Middle frontal gyrus (tissue), 1 donor: ENCODE measurements around the gene ARVCF.

ENCODE experiments used
- DNase-seq: peaks from one replicate; pipeline ENCODE4 v3.0.0-alpha.2; 2015; ENCODE audit warnings: low spot score; ENCODE audit errors: extremely low spot score

The ARVCF gene

GRCh38 chr22:20054034-20054427 is 37.4 kb upstream of the ARVCF start:
- DNase-seq: no peak

GRCh38 chr22:20053407-20054033 is 36.9 kb upstream of the ARVCF start:
- DNase-seq: no peak

DNA sequence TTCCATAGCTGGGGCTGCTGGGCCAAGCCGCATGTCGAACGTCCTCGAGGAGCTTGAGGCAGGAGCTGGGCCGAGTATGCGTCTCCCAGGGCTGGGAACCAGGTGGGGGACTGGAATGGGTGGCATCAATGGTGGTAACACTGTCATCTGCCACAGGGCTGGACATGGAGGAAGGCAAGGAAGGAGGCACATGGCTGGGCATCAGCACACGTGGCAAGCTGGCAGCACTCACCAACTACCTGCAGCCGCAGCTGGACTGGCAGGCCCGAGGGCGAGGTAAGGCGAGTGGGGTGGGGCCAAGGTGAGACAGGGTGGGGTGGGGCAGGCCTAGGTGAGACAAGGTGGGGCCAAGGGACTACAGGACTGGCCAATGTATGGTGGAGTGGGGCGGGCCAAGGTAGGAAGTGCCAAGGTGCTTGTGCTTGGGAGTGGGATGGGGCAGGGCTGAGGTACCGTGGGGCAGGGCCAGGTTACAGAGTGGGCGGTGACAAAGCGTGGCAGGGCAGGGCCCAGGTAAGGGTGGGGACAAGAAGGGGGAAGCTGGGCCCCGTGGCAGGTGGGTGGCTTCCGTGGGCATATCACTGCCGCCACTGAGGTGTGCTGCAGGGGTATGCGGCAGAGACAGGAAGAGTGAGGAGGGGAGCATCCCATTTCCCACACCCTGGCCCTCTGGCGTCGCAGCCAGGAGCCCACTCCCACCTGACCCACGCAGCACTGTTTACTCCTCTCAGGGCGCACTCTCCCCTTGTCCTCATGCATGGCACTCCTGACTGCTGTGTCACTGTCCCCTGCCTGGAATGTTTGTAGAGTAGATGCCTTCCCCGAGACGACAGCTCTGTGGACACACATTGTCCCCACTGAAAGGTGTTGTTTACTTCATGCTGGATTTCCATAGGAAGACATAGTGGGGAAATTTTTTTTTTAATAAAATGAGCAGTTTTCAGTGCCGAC is 36.0 kb upstream of the ARVCF start:
- no peak for DNase-seq

- DNase-seq: no peak
Measured at GRCh38 chr22:20051927-20052308, 35.3 kb upstream of the ARVCF start.

DNA sequence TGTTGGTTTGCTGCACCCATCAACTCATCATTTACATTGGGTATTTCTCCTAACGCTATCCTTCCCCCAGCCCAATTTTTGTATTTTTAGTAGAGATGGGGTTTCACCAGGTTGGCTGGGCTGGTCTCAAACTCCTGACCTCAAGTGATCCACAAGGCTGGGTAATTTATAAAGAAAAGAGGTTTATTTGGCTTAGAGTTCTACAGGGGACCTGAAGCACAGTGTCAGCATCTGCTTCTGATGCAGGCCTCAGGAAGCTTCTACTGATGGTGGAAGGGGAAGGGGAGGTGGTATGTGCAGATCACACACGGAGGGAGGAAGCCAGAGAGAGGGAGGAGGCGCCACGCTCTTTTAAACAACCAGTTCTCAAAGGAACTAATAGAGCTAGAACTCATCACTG is 30.1 kb upstream of the ARVCF start:
- no peak for DNase-seq

DNA sequence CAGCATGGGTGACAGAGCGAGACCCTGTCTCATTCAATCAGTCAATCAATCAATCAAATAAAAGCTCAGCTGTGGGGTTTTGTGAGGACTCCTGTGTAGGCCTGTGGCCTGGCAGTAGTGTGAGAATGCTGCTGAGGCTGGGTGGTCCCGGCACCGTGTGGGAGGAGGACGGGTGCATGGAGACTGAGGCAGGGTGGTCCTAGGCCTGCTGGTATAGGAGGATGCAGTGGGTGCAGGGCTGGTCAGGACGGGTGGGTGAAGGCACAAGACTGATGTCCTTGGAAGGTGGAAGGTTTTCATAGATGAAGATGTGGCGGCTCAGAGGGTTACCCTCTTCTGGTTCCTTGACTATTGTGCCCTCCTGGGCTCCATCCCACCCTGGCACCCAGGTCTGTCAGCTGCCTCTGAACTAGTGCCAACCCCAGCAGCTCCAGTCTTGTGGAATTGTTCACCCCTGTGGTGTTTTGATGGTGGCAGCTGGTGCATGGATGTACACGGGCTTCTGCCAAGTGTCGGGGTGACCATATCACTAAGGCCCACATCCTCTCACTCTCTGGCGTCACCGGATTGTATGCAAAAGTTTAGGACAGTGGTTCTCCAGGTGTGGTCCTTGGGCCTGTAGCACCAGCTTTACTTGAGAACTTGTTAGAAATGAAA is 28.0 kb upstream of the ARVCF start:
- DNase-seq: no peak

DNA sequence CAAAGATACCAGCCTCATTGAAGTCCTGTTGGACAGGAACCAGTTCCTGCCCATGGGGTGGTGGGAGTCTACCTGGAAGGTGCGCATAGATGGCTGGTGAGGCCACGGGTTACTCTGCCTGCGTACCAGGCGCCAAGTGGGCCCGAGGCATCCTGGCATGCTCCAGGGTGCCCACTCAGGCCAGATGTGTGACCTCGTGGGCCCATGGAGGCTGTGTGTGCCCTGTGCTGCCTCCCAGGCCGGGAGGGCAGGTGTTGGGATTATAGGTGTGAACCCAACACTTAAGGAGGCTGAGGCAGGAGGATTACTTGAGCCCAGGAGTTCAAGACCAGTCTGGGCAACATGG is 27.3 kb upstream of the ARVCF start:
- DNase-seq: no peak

DNA sequence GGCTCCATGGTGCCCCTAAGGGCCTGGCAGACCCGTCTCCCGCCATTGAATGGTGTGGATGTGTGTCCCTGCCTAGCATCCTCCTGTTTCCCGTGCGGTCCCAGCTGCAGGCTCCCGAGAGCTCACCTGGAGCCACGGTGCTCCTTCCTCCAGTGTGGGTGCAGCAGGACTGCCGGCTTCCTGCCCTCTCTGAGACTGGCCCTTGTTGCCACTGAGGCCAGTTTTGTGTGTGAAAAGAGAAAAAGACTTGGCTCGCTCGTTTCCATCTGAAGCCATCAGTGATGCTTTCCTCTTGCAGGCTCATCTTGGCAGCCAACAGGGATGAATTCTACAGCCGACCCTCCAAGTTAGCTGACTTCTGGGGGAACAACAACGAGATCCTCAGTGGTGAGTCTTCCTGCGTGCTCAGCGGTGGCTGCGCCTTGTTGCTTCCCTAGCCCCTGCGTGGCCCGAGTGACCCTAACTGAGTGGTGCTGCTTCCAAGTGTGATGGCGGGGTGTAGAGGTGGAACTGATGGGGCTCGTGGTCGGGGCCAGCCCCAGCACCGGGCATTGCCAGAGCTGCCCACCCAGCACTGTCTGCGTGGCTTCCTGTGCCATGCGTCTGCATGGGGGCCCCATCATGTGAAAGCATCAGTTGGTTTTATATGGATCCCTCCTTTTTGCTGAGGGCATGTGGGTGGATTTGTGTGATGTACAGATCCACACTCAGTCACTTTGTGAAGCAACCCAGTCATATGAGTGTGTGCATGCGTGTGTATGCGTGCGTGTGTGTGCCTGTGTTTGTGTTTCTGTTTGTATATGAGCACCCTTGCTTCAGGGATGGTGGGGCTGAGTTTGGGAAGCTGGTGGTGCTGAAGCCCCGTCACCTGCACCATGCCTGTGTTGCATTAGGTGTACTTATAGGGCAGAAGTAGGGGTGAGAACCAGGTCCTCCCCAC is 26.7 kb upstream of the ARVCF start:
- no peak for DNase-seq

GRCh38 chr22:20040327-20041200 is 23.9 kb upstream of the ARVCF start:
- no peak for DNase-seq

- DNase-seq: no peak
Measured at GRCh38 chr22:20039683-20040325, 23.2 kb upstream of the ARVCF start.

GRCh38 chr22:20038574-20038973 is 22.0 kb upstream of the ARVCF start:
- no peak for DNase-seq

GRCh38 chr22:20037419-20037818 is 20.8 kb upstream of the ARVCF start:
- no peak for DNase-seq

- no peak for DNase-seq
Measured at GRCh38 chr22:20036535-20037392, 20.1 kb upstream of the ARVCF start.

GRCh38 chr22:20036084-20036482 is 19.5 kb upstream of the ARVCF start:
- no peak for DNase-seq

GRCh38 chr22:20035375-20036083 is 18.9 kb upstream of the ARVCF start:
- DNase-seq: no peak

GRCh38 chr22:20034143-20034542 is 17.5 kb upstream of the ARVCF start:
- DNase-seq: no peak

DNA sequence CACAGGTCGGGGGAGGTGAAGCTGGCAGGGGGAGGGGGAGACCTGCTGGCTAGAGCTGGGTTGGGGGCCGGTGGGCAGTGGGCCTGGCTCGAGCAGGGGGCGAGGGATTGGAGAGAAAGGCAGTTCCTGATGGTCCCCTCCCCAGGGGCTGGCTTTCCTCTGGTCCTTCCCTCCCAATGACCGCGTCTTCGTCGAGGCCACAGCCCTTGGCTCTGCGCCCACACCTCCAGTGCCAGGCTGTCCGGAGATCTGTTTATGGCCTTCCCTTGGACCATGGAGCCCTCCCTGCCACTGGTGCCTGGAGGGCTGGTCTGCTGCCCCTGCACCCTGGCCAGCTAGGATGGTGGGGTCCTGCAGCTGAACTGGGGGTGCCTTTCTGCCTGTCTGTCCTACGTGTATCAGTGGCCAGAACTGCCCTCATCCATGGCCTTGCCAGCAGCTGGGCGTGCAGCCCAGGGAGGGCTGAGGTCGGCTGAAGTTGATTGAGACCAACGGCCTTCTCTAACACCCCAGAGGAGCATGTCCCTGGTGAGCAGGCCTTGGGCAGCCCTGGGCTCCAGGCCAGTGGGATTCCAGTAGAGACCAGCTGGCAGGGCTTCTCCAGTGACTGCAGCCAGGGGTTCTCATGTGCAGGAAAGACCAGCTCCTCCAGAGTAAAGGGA is 16.6 kb upstream of the ARVCF start:
- DNase-seq: no peak
